ENCODE data around the gene FAM184B. TPM values are rescaled to one million over a fixed set of nuclear protein-coding genes. Genes with fewer than 3 reads are reported as not detected.

The FAM184B gene
- total RNA-seq, 1 experiment from 2014 or later: not detected

DNA sequence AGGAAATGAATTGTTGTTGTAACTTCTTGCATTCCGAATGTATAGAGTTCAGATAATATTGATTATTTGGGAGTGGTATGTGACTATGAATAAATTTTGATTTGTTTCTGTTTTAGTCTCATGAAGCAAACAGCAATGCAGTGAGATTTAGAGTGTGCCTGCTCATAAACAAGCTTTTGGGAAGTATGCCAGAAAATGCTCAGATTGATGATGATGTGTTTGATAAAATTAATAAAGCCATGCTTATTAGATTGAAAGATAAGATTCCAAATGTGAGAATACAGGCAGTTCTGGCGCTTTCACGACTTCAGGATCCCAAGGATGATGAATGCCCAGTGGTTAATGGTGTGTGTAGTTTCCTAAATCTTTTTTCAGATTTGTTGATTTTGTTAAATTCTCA lies 31.4 kb upstream of the FAM184B start:
- H3K9me3 Mint-ChIP-seq (ENCODE audit: unreplicated experiment): no peaks in the 10 kb centered on the region
- no peak overlapping the region for H3K4me3 ChIP-seq (ENCODE audit: low read depth, low read length)
- no peaks in the 10 kb centered on the region for H3K27me3 Mint-ChIP-seq (ENCODE audit: insufficient read depth, unreplicated experiment)
- peaks cover 5% of the 10 kb centered on the region; the same call in 1 of the 2 replicates for H3K4me1 ChIP-seq
- CTCF ChIA-PET: no interaction called here
- TF ChIP-seq, protein P1, sequence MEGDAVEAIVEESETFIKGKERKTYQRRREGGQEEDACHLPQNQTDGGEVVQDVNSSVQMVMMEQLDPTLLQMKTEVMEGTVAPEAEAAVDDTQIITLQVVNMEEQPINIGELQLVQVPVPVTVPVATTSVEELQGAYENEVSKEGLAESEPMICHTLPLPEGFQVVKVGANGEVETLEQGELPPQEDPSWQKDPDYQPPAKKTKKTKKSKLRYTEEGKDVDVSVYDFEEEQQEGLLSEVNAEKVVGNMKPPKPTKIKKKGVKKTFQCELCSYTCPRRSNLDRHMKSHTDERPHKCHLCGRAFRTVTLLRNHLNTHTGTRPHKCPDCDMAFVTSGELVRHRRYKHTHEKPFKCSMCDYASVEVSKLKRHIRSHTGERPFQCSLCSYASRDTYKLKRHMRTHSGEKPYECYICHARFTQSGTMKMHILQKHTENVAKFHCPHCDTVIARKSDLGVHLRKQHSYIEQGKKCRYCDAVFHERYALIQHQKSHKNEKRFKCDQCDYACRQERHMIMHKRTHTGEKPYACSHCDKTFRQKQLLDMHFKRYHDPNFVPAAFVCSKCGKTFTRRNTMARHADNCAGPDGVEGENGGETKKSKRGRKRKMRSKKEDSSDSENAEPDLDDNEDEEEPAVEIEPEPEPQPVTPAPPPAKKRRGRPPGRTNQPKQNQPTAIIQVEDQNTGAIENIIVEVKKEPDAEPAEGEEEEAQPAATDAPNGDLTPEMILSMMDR (IDR thresholded peaks at IDR 0.05; ENCODE audit: insufficient read depth in 1 of 2, low read depth in 1 of 2, low read length in 1 of 2, severe bottlenecking in 1 of 2, unreplicated experiment in 1 of 2): no peak
- H3K27ac Mint-ChIP-seq (ENCODE audit: unreplicated experiment): no peak overlapping the region
- DNase-seq: no peak
- POLR2A ChIA-PET: no interaction called here
- H3K36me3 ChIP-seq (ENCODE audit: control insufficient read depth, insufficient read depth, low read length): 0 out of 2 replicates have a peak, but pooled peaks cover 1% of the 10 kb centered on the region
- no TSS peak for BruUV-seq (replicated peaks)
- H3K36me3 Mint-ChIP-seq (ENCODE audit: insufficient read depth, unreplicated experiment): peaks cover 51% of the 10 kb centered on the region
- no peaks in the 10 kb centered on the region for H3K27me3 ChIP-seq (replicated peaks; ENCODE audit: control insufficient read depth, insufficient read depth, low read length)
- peaks cover 18% of the 10 kb centered on the region for H3K4me1 Mint-ChIP-seq (ENCODE audit: low read depth, unreplicated experiment)
- intact Hi-C loops (cut with micrococcal nuclease; ENCODE audit: unreplicated experiment): no loop called here
- peak overlapping the region; percentile 90 for H3K4me3 Mint-ChIP-seq (ENCODE audit: unreplicated experiment)
- no peaks in the 10 kb centered on the region for H3K9me3 ChIP-seq

- Mint-ChIP-seq H3K27ac (ENCODE audit: unreplicated experiment) (peak overlapping the region; percentile 95), H3K4me3 (ENCODE audit: unreplicated experiment) (peak overlapping the region; percentile 90), H3K27me3 (ENCODE audit: insufficient read depth, unreplicated experiment) (no peaks in the 10 kb centered on the region), H3K4me1 (ENCODE audit: low read depth, unreplicated experiment) (peaks cover 24% of the 10 kb centered on the region), H3K9me3 (ENCODE audit: unreplicated experiment) (no peaks in the 10 kb centered on the region), H3K36me3 (ENCODE audit: insufficient read depth, unreplicated experiment) (peaks cover 48% of the 10 kb centered on the region)
- no peak for DNase-seq
- Histone ChIP-seq H3K4me1 (peaks cover 5% of the 10 kb centered on the region; the same call in 1 of the 2 replicates), H3K9me3 (no peaks in the 10 kb centered on the region), H3K36me3 (ENCODE audit: control insufficient read depth, insufficient read depth, low read length) (0 out of 2 replicates have a peak, but pooled peaks cover under 1% of the 10 kb centered on the region), H3K27me3 (replicated peaks; ENCODE audit: control insufficient read depth, insufficient read depth, low read length) (no peaks in the 10 kb centered on the region), H3K4me3 (ENCODE audit: low read depth, low read length) (peak overlapping the region; percentile 93)
- ChIA-PET CTCF (no interaction called here), POLR2A (no interaction called here)
- TF ChIP-seq, protein P1 (IDR thresholded peaks at IDR 0.05; ENCODE audit: insufficient read depth in 1 of 2, low read depth in 1 of 2, low read length in 1 of 2, severe bottlenecking in 1 of 2, unreplicated experiment in 1 of 2): no peak
- BruUV-seq (replicated peaks): no TSS peak
- intact Hi-C loops (cut with micrococcal nuclease; ENCODE audit: unreplicated experiment): no loop called here
These were observed 30.7 kb upstream of the FAM184B start for GRCh38 chr4:17812125-17812524.

GRCh38 chr4:17811078-17811603 lies 29.7 kb upstream of the FAM184B start:
- no peaks in the 10 kb centered on the region for H3K27me3 Mint-ChIP-seq (ENCODE audit: insufficient read depth, unreplicated experiment)
- H3K4me3 Mint-ChIP-seq (ENCODE audit: unreplicated experiment): peak overlapping the region; percentile 90
- H3K36me3 ChIP-seq (ENCODE audit: control insufficient read depth, insufficient read depth, low read length): no peaks in the 10 kb centered on the region
- H3K4me1 Mint-ChIP-seq (ENCODE audit: low read depth, unreplicated experiment): peaks cover 24% of the 10 kb centered on the region
- H3K9me3 ChIP-seq: no peaks in the 10 kb centered on the region
- H3K4me1 ChIP-seq: peaks cover 5% of the 10 kb centered on the region; the same call in 1 of the 2 replicates
- peak overlapping the region; percentile 95 for H3K27ac Mint-ChIP-seq (ENCODE audit: unreplicated experiment)
- CTCF ChIA-PET: no interaction called here
- POLR2A ChIA-PET: interaction anchor here (1.4 kb wide), 3 partner anchors 196 to 234 kb away, joined by 4 to 7 read pairs (median 4); partner anchors contain the start of genes LAP3 and MED28
- H3K9me3 Mint-ChIP-seq (ENCODE audit: unreplicated experiment): no peaks in the 10 kb centered on the region
- H3K4me3 ChIP-seq (ENCODE audit: low read depth, low read length): peak overlapping the region; percentile 93
- peaks cover 41% of the 10 kb centered on the region for H3K36me3 Mint-ChIP-seq (ENCODE audit: insufficient read depth, unreplicated experiment)
- intact Hi-C loops (cut with micrococcal nuclease; ENCODE audit: unreplicated experiment): loop anchor here (2.0 kb wide), 1 partner anchor 210 kb away; the partner anchor contains the start of gene LCORL
- peak in 1 of 2 experiments; percentile 36 for DNase-seq
- no TSS peak for BruUV-seq (replicated peaks)
- TF ChIP-seq, protein P1 (IDR thresholded peaks at IDR 0.05; ENCODE audit: insufficient read depth in 1 of 2, low read depth in 1 of 2, low read length in 1 of 2, severe bottlenecking in 1 of 2, unreplicated experiment in 1 of 2): no peak
- H3K27me3 ChIP-seq (replicated peaks; ENCODE audit: control insufficient read depth, insufficient read depth, low read length): no peaks in the 10 kb centered on the region
